Measurements from ENCODE around the gene FAR2.

The FAR2 gene

GRCh38 chr12:29187756-29188155 is 38.7 kb downstream of the FAR2 start:
- TF ChIP-seq CTCF (IDR thresholded peaks at IDR 0.05; ENCODE audit: low read depth, low read length): no peak
- no peaks in the 10 kb centered on the region for H3K36me3 ChIP-seq
- no peaks in the 10 kb centered on the region for H3K9me3 ChIP-seq (ENCODE audit: severe bottlenecking)
- H3K27ac ChIP-seq: no peak overlapping the region
- no peak overlapping the region for H3K4me3 ChIP-seq (ENCODE audit: low read depth, low read length)
- H3K27me3 ChIP-seq (ENCODE audit: insufficient read depth, low read depth, severe bottlenecking): no peaks in the 10 kb centered on the region
- no peak for DNase-seq

- H3K4me3 ChIP-seq (ENCODE audit: low read depth, low read length): no peak overlapping the region
- no peak for TF ChIP-seq CTCF (IDR thresholded peaks at IDR 0.05; ENCODE audit: low read depth, low read length)
- DNase-seq: no peak
- no peaks in the 10 kb centered on the region for H3K27me3 ChIP-seq (ENCODE audit: insufficient read depth, low read depth, severe bottlenecking)
- H3K36me3 ChIP-seq: no peaks in the 10 kb centered on the region
- no peaks in the 10 kb centered on the region for H3K9me3 ChIP-seq (ENCODE audit: severe bottlenecking)
- no peak overlapping the region for H3K27ac ChIP-seq
Measured at GRCh38 chr12:29191267-29191850, 42.3 kb downstream of the FAR2 start.

GRCh38 chr12:29198901-29199300 is 49.8 kb downstream of the FAR2 start:
- H3K27ac ChIP-seq: no peak overlapping the region
- no peak overlapping the region for H3K4me3 ChIP-seq (ENCODE audit: low read depth, low read length)
- H3K36me3 ChIP-seq: no peaks in the 10 kb centered on the region
- no peak for DNase-seq
- no peaks in the 10 kb centered on the region for H3K27me3 ChIP-seq (ENCODE audit: insufficient read depth, low read depth, severe bottlenecking)
- TF ChIP-seq CTCF (IDR thresholded peaks at IDR 0.05; ENCODE audit: low read depth, low read length): no peak
- H3K9me3 ChIP-seq (ENCODE audit: severe bottlenecking): no peaks in the 10 kb centered on the region

- no peak overlapping the region for H3K27ac ChIP-seq
- H3K4me3 ChIP-seq (ENCODE audit: low read depth, low read length): no peak overlapping the region
- H3K27me3 ChIP-seq (ENCODE audit: insufficient read depth, low read depth, severe bottlenecking): no peaks in the 10 kb centered on the region
- peak; percentile 13 for DNase-seq
- no peaks in the 10 kb centered on the region for H3K36me3 ChIP-seq
- TF ChIP-seq CTCF (IDR thresholded peaks at IDR 0.05; ENCODE audit: low read depth, low read length): no peak
- H3K9me3 ChIP-seq (ENCODE audit: severe bottlenecking): no peaks in the 10 kb centered on the region
Measured at GRCh38 chr12:29200586-29200985, 51.5 kb downstream of the FAR2 start.

- Histone ChIP-seq H3K27ac (no peak overlapping the region), H3K4me3 (ENCODE audit: low read depth, low read length) (no peak overlapping the region), H3K36me3 (no peaks in the 10 kb centered on the region), H3K9me3 (ENCODE audit: severe bottlenecking) (no peaks in the 10 kb centered on the region), H3K27me3 (ENCODE audit: insufficient read depth, low read depth, severe bottlenecking) (no peaks in the 10 kb centered on the region)
- no peak for TF ChIP-seq CTCF (IDR thresholded peaks at IDR 0.05; ENCODE audit: low read depth, low read length)
- DNase-seq: no peak
Measured at GRCh38 chr12:29201296-29201695, 52.2 kb downstream of the FAR2 start.

- DNase-seq: no peak
- H3K36me3 ChIP-seq: no peaks in the 10 kb centered on the region
- H3K4me3 ChIP-seq (ENCODE audit: low read depth, low read length): no peak overlapping the region
- H3K27ac ChIP-seq: no peak overlapping the region
- H3K27me3 ChIP-seq (ENCODE audit: insufficient read depth, low read depth, severe bottlenecking): no peaks in the 10 kb centered on the region
- TF ChIP-seq CTCF (IDR thresholded peaks at IDR 0.05; ENCODE audit: low read depth, low read length): no peak
- no peaks in the 10 kb centered on the region for H3K9me3 ChIP-seq (ENCODE audit: severe bottlenecking)
Measured at GRCh38 chr12:29201746-29202145, 52.7 kb downstream of the FAR2 start.
